Activated T-cell treated with anti-CD3 and anti-CD28 coated beads for 24 hours (primary cell): ENCODE results near the gene ELMO1.
A peak's percentile ranks its signal among the peaks of the same experiment; 100 is the strongest.

ENCODE experiments used
- DNase-seq: peaks from one replicate; pipeline ENCODE4 v3.0.0-alpha.2; 2020; ENCODE audit warnings: low read depth

Gene ELMO1

GRCh38 chr7:37310327-37311080 is 138.2 kb downstream of the ELMO1 start:
- no peak for DNase-seq

- DNase-seq: no peak
Measured at GRCh38 chr7:37309493-37309892, 139.2 kb downstream of the ELMO1 start.

- DNase-seq: no peak
Measured at GRCh38 chr7:37304921-37305320, 143.7 kb downstream of the ELMO1 start.

GRCh38 chr7:37297546-37297945 is 151.1 kb downstream of the ELMO1 start:
- no peak for DNase-seq

GRCh38 chr7:37295401-37295800 is 153.3 kb downstream of the ELMO1 start:
- no peak for DNase-seq

GRCh38 chr7:37290731-37291130 is 157.9 kb downstream of the ELMO1 start:
- no peak for DNase-seq

GRCh38 chr7:37289781-37290180 is 158.9 kb downstream of the ELMO1 start:
- DNase-seq: no peak

- no peak for DNase-seq
Measured at GRCh38 chr7:37289367-37289766, 159.3 kb downstream of the ELMO1 start.

- DNase-seq: no peak
Measured at GRCh38 chr7:37287131-37287855, 161.4 kb downstream of the ELMO1 start.

GRCh38 chr7:37286454-37286832 is 162.2 kb downstream of the ELMO1 start:
- DNase-seq: no peak

GRCh38 chr7:37285706-37286453 is 162.8 kb downstream of the ELMO1 start:
- DNase-seq: no peak

GRCh38 chr7:37284805-37285231 is 163.8 kb downstream of the ELMO1 start:
- DNase-seq: peak; percentile 27

- DNase-seq: no peak
Measured at GRCh38 chr7:37284285-37284684, 164.4 kb downstream of the ELMO1 start.

- no peak for DNase-seq
Measured at GRCh38 chr7:37283716-37284115, 164.9 kb downstream of the ELMO1 start.

- no peak for DNase-seq
Measured at GRCh38 chr7:37282927-37283326, 165.7 kb downstream of the ELMO1 start.

GRCh38 chr7:37282093-37282444 is 166.6 kb downstream of the ELMO1 start:
- DNase-seq: no peak

GRCh38 chr7:37281368-37282092 is 167.1 kb downstream of the ELMO1 start:
- DNase-seq: no peak

- DNase-seq: no peak
Measured at GRCh38 chr7:37277513-37277912, 171.2 kb downstream of the ELMO1 start.

GRCh38 chr7:37275078-37275710 is 173.5 kb downstream of the ELMO1 start:
- no peak for DNase-seq

GRCh38 chr7:37273891-37274290 is 174.8 kb downstream of the ELMO1 start:
- DNase-seq: no peak

GRCh38 chr7:37269711-37270508 is 178.8 kb downstream of the ELMO1 start:
- DNase-seq: no peak
